A673 (cell line): ENCODE results near the gene IGF2R. TPM values are rescaled to one million over a fixed set of nuclear protein-coding genes. Genes with fewer than 3 reads are reported as not detected.

Source experiments
- BruUV-seq: library from RNA; stranded (reverse); fragments of 400-500 nt; replicated peaks from 2 replicates; lab custom pipeline; 2021; lab: Mats Ljungman, UMichigan
- CTCF ChIA-PET: fragments of 300-600 bp; sonication (Branson Sonifier 250); formaldehyde crosslinking; loops from one replicate; lab custom pipeline; 2022; ENCODE audit warnings: antibody characterized with exemption; lab: Charles Lee
- POLR2A ChIA-PET: fragments of 300-600 bp; sonication (Branson Sonifier 250); formaldehyde crosslinking; loops from one replicate; lab custom pipeline; 2022; ENCODE audit warnings: antibody characterized with exemption; ENCODE audit not compliant: low non-redundant PET; lab: Charles Lee
- DNase-seq: peaks from one replicate; pipeline ENCODE4 v3.0.0-alpha.2; 2015; ENCODE audit warnings: low spot score
- H3K27ac ChIP-seq: fragments of 200-600 bp; sonication (generic); 2 replicates; pipeline ENCODE4 v1.5.1; 2016; ENCODE audit warnings: mixed run types, low read depth, mild to moderate bottlenecking, mixed read lengths, antibody characterized with exemption, low read length; ENCODE audit not compliant: poor library complexity, severe bottlenecking
- H3K27me3 ChIP-seq: fragments of 200-600 bp; sonication (generic); replicated peaks from 2 replicates; pipeline ENCODE4 v1.6.1; 2017; ENCODE audit warnings: mixed run types, low read depth, mild to moderate bottlenecking, mixed read lengths, antibody characterized with exemption, low read length; ENCODE audit not compliant: insufficient read depth, poor library complexity
- H3K36me3 ChIP-seq: fragments of 200-600 bp; sonication (generic); 2 replicates; pipeline ENCODE4 v1.6.1; 2016; ENCODE audit warnings: mixed run types, mild to moderate bottlenecking, mixed read lengths, antibody characterized with exemption, low read length; ENCODE audit not compliant: insufficient read depth, poor library complexity, severe bottlenecking
- H3K4me1 ChIP-seq: fragments of 200-600 bp; sonication (generic); 2 replicates; pipeline ENCODE4 v1.6.1; 2017; ENCODE audit warnings: mixed run types, mild to moderate bottlenecking, mixed read lengths, antibody characterized with exemption, low read length; ENCODE audit not compliant: insufficient read depth, poor library complexity, severe bottlenecking
- H3K4me3 ChIP-seq: fragments of 200-600 bp; sonication (generic); 2 replicates; pipeline ENCODE4 v1.5.1; 2016; ENCODE audit warnings: low read depth, mixed run types, mild to moderate bottlenecking, mixed read lengths, low read length; ENCODE audit not compliant: poor library complexity, severe bottlenecking
- H3K9me3 ChIP-seq: fragments of 200-600 bp; sonication (generic); 2 replicates; pipeline ENCODE4 v1.6.1; 2016; ENCODE audit warnings: mixed run types, low read depth, mild to moderate bottlenecking, mixed read lengths, antibody characterized with exemption, low read length; ENCODE audit not compliant: poor library complexity, severe bottlenecking
- EZH2 ChIP-seq: fragments of 200-600 bp; sonication (generic); IDR thresholded peaks from 2 replicates; pipeline ENCODE4 v1.6.1; 2017; ENCODE audit warnings: borderline replicate concordance, low read depth, mild to moderate bottlenecking, mixed read lengths, antibody characterized with exemption, low read length; ENCODE audit not compliant: poor library complexity, severe bottlenecking
- intact Hi-C: fragments of 100-400 bp; cut with micrococcal nuclease; formaldehyde crosslinking; loops from one replicate; pipeline ENCODE4 v1.10.0; 2022; ENCODE audit not compliant: unreplicated experiment
- total RNA-seq: library from RNA; stranded (reverse); gene quantifications from 2 replicates; pipeline ENCODE4 v1.2.3, GENCODE V29; 2021
- TF ChIP-seq, protein P1 (sequence below): fragments of 300-800, 200-600 bp; sonication (generic); conservative IDR thresholded peaks from 2 replicates; pipeline ENCODE4 v1.5.1; 2017; ENCODE audit warnings: low read depth, mild to moderate bottlenecking, antibody characterized with exemption, low read length, moderate library complexity, mixed read lengths

Gene IGF2R
- total RNA-seq, 1 experiment from 2014 or later, result 67.4 TPM

DNA sequence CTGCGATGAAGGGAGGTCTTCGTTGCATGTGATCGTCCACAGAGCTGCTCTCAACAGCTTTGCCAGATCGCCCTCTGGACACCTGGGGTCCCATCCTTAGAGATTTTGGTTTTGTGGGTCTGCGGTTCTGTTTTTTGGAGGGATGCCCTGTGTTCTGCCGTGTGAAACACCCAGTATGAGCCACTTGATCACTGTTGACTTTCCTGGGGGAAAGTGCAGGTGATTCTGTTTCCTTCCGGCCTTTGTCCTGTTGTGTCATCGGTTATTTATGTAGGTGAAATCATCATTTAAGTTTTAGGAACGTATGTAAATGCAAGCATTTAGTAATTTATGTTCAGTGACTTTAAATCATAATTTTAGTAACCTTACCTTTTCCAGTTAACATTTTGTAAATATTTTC, 96.3 kb downstream of the IGF2R start:
- no peaks in the 10 kb centered on the region for H3K27me3 ChIP-seq
- TF ChIP-seq, protein P1, sequence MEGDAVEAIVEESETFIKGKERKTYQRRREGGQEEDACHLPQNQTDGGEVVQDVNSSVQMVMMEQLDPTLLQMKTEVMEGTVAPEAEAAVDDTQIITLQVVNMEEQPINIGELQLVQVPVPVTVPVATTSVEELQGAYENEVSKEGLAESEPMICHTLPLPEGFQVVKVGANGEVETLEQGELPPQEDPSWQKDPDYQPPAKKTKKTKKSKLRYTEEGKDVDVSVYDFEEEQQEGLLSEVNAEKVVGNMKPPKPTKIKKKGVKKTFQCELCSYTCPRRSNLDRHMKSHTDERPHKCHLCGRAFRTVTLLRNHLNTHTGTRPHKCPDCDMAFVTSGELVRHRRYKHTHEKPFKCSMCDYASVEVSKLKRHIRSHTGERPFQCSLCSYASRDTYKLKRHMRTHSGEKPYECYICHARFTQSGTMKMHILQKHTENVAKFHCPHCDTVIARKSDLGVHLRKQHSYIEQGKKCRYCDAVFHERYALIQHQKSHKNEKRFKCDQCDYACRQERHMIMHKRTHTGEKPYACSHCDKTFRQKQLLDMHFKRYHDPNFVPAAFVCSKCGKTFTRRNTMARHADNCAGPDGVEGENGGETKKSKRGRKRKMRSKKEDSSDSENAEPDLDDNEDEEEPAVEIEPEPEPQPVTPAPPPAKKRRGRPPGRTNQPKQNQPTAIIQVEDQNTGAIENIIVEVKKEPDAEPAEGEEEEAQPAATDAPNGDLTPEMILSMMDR, result no peak
- ChIA-PET CTCF (no interaction called here), POLR2A (no interaction called here)
- H3K4me3 ChIP-seq, result no peak overlapping the region
- H3K9me3 ChIP-seq, result no peaks in the 10 kb centered on the region
- H3K36me3 ChIP-seq, result peaks cover 54% of the 10 kb centered on the region
- DNase-seq, result no peak
- no TSS peak for BruUV-seq
- no peaks in the 10 kb centered on the region for H3K4me1 ChIP-seq
- no peak overlapping the region for H3K27ac ChIP-seq
- intact Hi-C loops, result no loop called here

- no peak for DNase-seq
- TF ChIP-seq EZH2, result no peak
- TF ChIP-seq, protein P1, result no peak
- intact Hi-C loops, result no loop called here
- Histone ChIP-seq H3K27me3 (no peaks in the 10 kb centered on the region), H3K27ac (no peak overlapping the region), H3K36me3 (peaks cover 54% of the 10 kb centered on the region), H3K4me1 (no peaks in the 10 kb centered on the region), H3K4me3 (no peak overlapping the region), H3K9me3 (no peaks in the 10 kb centered on the region)
- POLR2A ChIA-PET, result no interaction called here
- CTCF ChIA-PET, result no interaction called here
- BruUV-seq, result no TSS peak
Measured at GRCh38 chr6:160067564-160067963, 98.7 kb downstream of the IGF2R start.

GRCh38 chr6:160068346-160068745, 99.5 kb downstream of the IGF2R start:
- peaks cover 59% of the 10 kb centered on the region for H3K36me3 ChIP-seq
- no peaks in the 10 kb centered on the region for H3K27me3 ChIP-seq
- TF ChIP-seq, protein P1, result no peak
- TF ChIP-seq EZH2, result no peak
- CTCF ChIA-PET, result no interaction called here
- DNase-seq, result no peak
- POLR2A ChIA-PET, result no interaction called here
- H3K4me3 ChIP-seq, result no peak overlapping the region
- H3K9me3 ChIP-seq, result no peaks in the 10 kb centered on the region
- BruUV-seq, result no TSS peak
- H3K27ac ChIP-seq, result no peak overlapping the region
- intact Hi-C loops, result no loop called here
- no peaks in the 10 kb centered on the region for H3K4me1 ChIP-seq
